HG02938 (cell line): ENCODE results near the gene PCCA.
"Not testable (repeated sequence)": the region's sequence is repeated elsewhere in the genome, so short reads cannot be mapped to it uniquely, and the experiment has no call there.

Experiments
- ATAC-seq: cut with Tn5 transposase; IDR thresholded peaks from one replicate; pipeline ENCODE4 v1.9.1; 2021; ENCODE audit warnings: mild to moderate bottlenecking, moderate library complexity; ENCODE audit not compliant: unreplicated experiment

Gene PCCA

DNA sequence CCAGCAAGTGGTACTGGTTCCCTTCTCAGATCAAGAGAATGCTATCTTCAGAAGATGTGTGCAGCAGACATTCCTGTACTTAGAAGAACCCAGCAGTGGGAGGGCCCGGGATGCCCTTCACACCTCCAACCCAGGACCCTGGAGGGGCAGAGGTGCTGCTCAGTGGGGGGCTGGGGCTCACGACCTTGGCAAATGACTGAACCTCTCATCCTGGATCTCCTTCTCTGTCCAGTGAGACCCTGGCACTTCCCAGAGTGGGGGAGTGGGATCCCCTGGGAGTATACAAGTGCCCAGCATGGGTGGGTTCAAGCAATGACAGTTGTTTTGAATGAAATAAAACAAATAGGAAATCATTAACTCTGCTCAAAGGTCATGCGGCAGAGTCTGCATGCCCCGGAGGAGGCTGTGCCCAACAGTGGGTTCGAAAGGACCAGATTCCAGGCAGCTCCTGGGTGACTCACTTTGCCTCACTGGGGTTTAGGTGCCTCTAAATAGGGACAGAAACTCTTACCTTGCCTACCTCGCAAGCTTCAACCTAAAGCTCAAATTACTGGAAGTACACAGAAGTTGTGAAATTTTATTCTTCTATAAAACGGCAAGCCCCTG is 472.8 kb downstream of the PCCA start:
- no peak for ATAC-seq

DNA sequence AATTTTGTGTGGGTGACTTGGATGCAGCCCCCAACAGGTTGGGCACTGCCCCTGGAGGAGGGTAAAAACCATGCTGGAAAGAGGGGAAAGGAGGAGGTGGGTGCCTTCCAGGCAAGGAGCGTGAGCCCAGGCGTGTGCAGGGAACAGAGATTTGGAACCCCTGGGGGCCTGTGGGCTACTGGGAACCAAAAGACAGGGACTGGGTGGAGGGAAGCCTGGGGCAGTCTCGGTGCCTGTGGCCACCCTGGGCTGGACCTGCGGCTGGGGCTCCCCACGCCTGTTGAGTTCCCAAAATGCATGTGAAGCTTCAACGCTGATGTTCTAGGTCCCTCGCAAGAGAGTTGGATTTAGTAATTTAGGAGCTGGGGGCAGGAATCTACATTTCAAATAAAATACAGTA is 474.9 kb downstream of the PCCA start:
- ATAC-seq: no peak

DNA sequence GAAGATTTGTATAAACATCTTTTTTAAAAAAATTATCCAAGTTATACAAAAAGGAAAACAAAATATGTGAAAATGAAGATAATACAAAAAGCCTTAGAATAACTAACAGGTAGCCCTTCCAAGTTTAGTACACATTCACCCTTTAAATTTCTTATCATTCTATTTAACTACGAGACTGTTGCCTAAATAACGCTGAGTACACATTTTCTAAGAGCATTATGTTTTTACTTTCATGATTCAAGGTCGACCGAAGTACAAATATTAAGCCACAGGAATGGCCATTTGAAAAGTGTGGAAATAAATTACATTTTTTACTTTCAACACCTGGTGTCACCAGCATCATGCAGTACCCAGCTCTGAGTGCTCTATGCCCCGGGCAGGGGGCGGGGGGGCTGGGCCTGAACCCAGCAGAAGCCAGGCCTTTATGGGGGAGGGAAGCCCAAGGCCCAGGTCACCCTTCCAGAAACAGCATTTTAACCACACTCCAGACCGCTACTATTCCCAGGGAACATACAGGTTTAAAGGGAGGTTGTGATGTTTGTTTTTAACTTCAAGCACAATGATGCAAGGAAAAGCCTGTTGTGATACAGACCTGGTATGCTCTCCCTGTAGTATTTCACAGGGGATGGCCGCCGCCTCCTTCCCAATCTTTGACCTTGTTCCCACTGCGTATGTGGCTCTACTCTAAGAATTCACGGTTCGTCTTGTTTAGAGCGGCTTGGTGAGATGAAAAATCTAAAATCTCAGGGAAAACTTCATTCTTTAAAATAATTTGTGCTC is 475.7 kb downstream of the PCCA start:
- no peak for ATAC-seq

DNA sequence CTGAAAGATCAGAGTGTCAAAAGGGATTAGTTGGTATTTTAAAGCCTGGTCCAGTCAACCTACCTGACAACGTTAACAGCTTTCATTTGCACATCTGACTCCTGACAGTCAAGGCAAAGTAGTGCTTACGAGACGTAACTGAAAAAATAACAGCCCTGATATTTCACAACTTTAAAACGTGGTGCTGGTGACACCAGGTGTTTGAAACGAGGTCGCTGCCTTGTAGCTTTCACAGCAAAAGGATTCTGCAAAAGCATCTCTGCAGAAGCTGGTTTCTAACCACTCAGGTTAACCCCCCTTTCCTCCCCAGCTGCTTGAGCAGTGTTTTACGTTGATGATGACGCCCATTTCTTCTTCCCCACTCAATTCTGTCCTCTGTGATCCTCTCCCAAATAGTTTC is 476.4 kb downstream of the PCCA start:
- no peak for ATAC-seq

DNA sequence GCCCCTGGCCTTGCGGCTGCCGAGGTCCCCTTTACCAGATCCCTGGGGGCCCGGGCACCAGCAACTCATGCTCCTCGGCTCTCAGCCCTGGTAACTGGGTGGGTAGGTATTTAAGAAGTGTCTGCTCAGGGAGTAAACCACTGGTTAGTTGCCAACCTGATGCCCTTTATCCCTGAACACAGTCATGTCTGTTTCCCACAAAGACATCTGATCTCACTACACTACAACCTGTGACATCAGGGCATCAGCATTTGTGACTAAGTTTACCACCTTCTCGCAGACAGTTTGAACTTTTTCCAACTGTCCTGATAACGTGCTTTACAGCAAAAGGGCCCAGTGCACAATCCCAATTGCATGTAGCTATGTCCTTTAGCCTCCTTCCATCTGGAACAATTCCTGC is 477.6 kb downstream of the PCCA start:
- no peak for ATAC-seq

DNA sequence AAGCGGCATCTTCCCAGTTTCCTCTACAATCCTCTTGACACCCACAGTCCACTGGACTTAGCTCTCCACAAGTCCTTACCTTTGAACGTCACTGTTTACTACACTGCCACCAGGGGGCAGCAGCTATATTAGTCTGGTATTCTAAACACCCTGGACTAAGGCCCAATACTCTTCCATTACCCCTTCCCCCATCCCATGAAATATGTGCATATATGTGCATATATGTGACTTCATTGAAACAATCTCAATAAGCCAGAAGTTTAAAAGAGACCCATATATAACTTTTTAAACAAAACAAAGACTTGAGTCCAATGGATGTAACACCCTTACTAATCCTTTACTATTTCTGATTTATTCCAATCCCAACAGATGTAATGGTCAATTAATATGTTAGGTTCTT is 484.2 kb downstream of the PCCA start:
- ATAC-seq: peak; percentile 100

DNA sequence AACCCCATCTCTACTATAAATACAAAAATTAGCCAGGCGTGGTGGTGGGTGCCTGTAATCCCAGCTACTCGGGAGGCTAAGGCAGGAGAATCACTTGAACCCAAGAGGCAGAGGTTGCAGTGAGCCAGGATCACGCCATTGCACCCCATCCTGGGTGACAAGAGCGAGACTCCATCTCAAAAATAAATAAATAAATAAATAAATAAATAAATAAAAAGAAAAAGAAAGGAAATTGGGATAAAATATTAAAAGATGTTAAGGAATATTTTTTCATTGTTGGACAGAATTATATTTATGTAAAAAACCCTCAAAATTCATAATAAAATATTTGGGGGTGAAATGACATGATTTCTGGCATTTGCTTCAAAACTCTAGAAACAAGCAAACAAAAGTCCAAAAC is 488.3 kb downstream of the PCCA start:
- ATAC-seq: not testable (repeated sequence)
